Trophoblast cell (in vitro differentiated cells and primary cell): ENCODE measurements around the gene GRAMD2B.

Experiments used
- DNase-seq, 2 donors: peaks; one replicate each; pipeline ENCODE4 v3.0.0-alpha.2; 2016
- H2AFZ ChIP-seq: 2 replicates; pipeline ENCODE4 v1.6.1; 2013; ENCODE audit warnings: low read length, moderate library complexity, mild to moderate bottlenecking; ENCODE audit not compliant: insufficient read depth, poor library complexity
- H2AK5ac ChIP-seq: 2 replicates; pipeline ENCODE4 v1.6.1; 2013; ENCODE audit warnings: mild to moderate bottlenecking, low read length
- H2BK120ac ChIP-seq: 2 replicates; pipeline ENCODE4 v1.6.1; 2013; ENCODE audit warnings: low read length, mild to moderate bottlenecking, moderate library complexity; ENCODE audit not compliant: insufficient read depth, poor library complexity
- H2BK12ac ChIP-seq: 2 replicates; pipeline ENCODE4 v1.6.1; 2013; ENCODE audit warnings: mild to moderate bottlenecking, low read length, moderate library complexity
- H2BK5ac ChIP-seq: 2 replicates; pipeline ENCODE4 v1.6.1; 2013; ENCODE audit warnings: low read length, low read depth, moderate library complexity, mild to moderate bottlenecking; ENCODE audit not compliant: poor library complexity
- H3K14ac ChIP-seq: 2 replicates; pipeline ENCODE4 v1.6.1; 2013; ENCODE audit warnings: mild to moderate bottlenecking, low read length
- H3K18ac ChIP-seq: 2 replicates; pipeline ENCODE4 v1.6.1; 2013; ENCODE audit warnings: mild to moderate bottlenecking, low read length
- H3K23ac ChIP-seq: 2 replicates; pipeline ENCODE4 v1.6.1; 2013; ENCODE audit warnings: low read length
- H3K27ac ChIP-seq: 2 replicates; pipeline ENCODE4 v1.5.1; 2013; ENCODE audit warnings: low read depth, mild to moderate bottlenecking, inconsistent platforms, low read length, moderate library complexity
- H3K27me3 ChIP-seq: 2 replicates; pipeline ENCODE4 v1.6.1; 2013; ENCODE audit warnings: inconsistent platforms, mild to moderate bottlenecking, low read length, moderate library complexity; ENCODE audit not compliant: insufficient read depth
- H3K36me3 ChIP-seq, 2 experiments: 1 replicate in 1 of 2; 2 replicates in 1 of 2; pipeline ENCODE4 v1.6.1; 2013; ENCODE audit warnings: low read length in 2 of 2, mild to moderate bottlenecking in 2 of 2, moderate library complexity in 1 of 2; ENCODE audit not compliant: insufficient read depth in 2 of 2, control insufficient read depth in 1 of 2
- H3K4ac ChIP-seq: 2 replicates; pipeline ENCODE4 v1.6.1; 2013; ENCODE audit warnings: low read depth, mild to moderate bottlenecking, low read length, moderate library complexity
- H3K4me1 ChIP-seq, 2 experiments: 1 replicate in 1 of 2; 2 replicates in 1 of 2; pipeline ENCODE4 v1.6.1; 2013; ENCODE audit warnings: low read length in 2 of 2, mild to moderate bottlenecking in 2 of 2, moderate library complexity in 1 of 2; ENCODE audit not compliant: insufficient read depth in 2 of 2, control insufficient read depth in 1 of 2
- H3K4me2 ChIP-seq: 2 replicates; pipeline ENCODE4 v1.6.1; 2013; ENCODE audit warnings: inconsistent platforms, mild to moderate bottlenecking, low read length, moderate library complexity
- H3K4me3 ChIP-seq: 2 replicates; pipeline ENCODE4 v1.5.1; 2013; ENCODE audit warnings: mild to moderate bottlenecking, low read depth, low read length, inconsistent platforms
- H3K79me1 ChIP-seq: one replicate; pipeline ENCODE4 v1.6.1; 2013; ENCODE audit warnings: low read length
- H3K79me2 ChIP-seq: 2 replicates; pipeline ENCODE4 v1.6.1; 2013; ENCODE audit warnings: low read length, mild to moderate bottlenecking; ENCODE audit not compliant: control insufficient read depth, insufficient read depth, poor library complexity
- H3K9ac ChIP-seq: 2 replicates; pipeline ENCODE4 v1.6.1; 2013; ENCODE audit warnings: mild to moderate bottlenecking, low read length
- H3K9me3 ChIP-seq: 2 replicates; pipeline ENCODE4 v1.6.1; 2013; ENCODE audit warnings: low read depth, mild to moderate bottlenecking, control low read depth, inconsistent platforms, low read length; ENCODE audit not compliant: insufficient read depth
- H4K12ac ChIP-seq: 2 replicates; pipeline ENCODE4 v1.6.1; 2013; ENCODE audit warnings: low read depth, mild to moderate bottlenecking, low read length, moderate library complexity
- H4K8ac ChIP-seq: 2 replicates; pipeline ENCODE4 v1.6.1; 2013; ENCODE audit warnings: low read depth, mild to moderate bottlenecking, low read length, moderate library complexity
- H4K91ac ChIP-seq: one replicate; pipeline ENCODE4 v1.6.1; 2013; ENCODE audit warnings: low read depth, mild to moderate bottlenecking, low read length, moderate library complexity
- WGBS: extraction: QIAGEN DNeasy Blood & Tissue Kit; methylation state at CpG from one replicate; pipeline ENCODE4 v1.1.7; 2013; ENCODE audit warnings: missing lambda C conversion rate; ENCODE audit not compliant: insufficient read length, insufficient coverage; ENCODE audit errors: extremely low coverage; 5-methylcytosine and 5-hydroxymethylcytosine counted together

Gene GRAMD2B

DNA sequence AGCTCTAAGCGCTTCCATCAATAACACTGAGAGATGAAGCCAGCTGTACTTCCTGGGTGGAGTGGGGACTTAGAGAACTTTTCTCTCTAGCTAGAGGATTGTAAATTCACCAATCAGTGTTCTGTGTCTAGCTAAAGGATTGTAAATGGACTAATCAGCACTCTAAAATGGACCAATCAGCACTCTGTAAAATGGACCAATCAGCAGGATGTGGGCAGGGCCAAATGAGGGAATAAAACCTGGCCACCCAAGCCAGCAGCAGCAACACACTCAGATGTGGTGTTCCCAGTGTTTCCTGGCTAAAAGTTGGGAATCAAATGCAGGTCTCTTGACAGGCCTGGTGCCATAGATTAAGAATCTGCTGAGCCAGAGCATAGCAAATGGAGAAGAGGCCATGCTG is 111.3 kb downstream of the GRAMD2B start:
- H3K18ac ChIP-seq = no peak overlapping the region
- H3K4ac ChIP-seq = no peak overlapping the region
- no CpG with 5 or more reads among the region's 1 CpG for WGBS
- no peak overlapping the region for H3K23ac ChIP-seq
- H2AFZ ChIP-seq = no peak overlapping the region
- no peaks in the 10 kb centered on the region for H3K27me3 ChIP-seq
- no peak overlapping the region for H3K27ac ChIP-seq
- no peaks in the 10 kb centered on the region for H3K79me1 ChIP-seq
- H3K4me2 ChIP-seq = no peak overlapping the region
- H2BK5ac ChIP-seq = no peak overlapping the region
- H3K36me3 ChIP-seq = peaks cover 0 to 2% of the 10 kb centered on the region in 2 experiments
- no peak overlapping the region for H4K8ac ChIP-seq
- H3K4me3 ChIP-seq = no peak overlapping the region
- no peak overlapping the region for H2BK120ac ChIP-seq
- no peak overlapping the region for H2AK5ac ChIP-seq
- H3K9ac ChIP-seq = no peak overlapping the region
- H4K12ac ChIP-seq = no peak overlapping the region
- no peak for DNase-seq
- no peak overlapping the region for H3K14ac ChIP-seq
- H3K4me1 ChIP-seq = no peaks in the 10 kb centered on the region
- no peak overlapping the region for H2BK12ac ChIP-seq
- H3K9me3 ChIP-seq = peaks cover 2% of the 10 kb centered on the region
- no peaks in the 10 kb centered on the region for H3K79me2 ChIP-seq
- no peak overlapping the region for H4K91ac ChIP-seq

GRCh38 chr5:126535856-126536545 is 112.8 kb downstream of the GRAMD2B start:
- H3K79me1 ChIP-seq = no peaks in the 10 kb centered on the region
- H4K12ac ChIP-seq = no peak overlapping the region
- no peak overlapping the region for H3K18ac ChIP-seq
- peaks cover 2% of the 10 kb centered on the region for H3K9me3 ChIP-seq
- no peaks in the 10 kb centered on the region for H3K4me1 ChIP-seq
- H3K9ac ChIP-seq = no peak overlapping the region
- no peak overlapping the region for H2AK5ac ChIP-seq
- no peak overlapping the region for H3K4me3 ChIP-seq
- H4K8ac ChIP-seq = no peak overlapping the region
- no peak overlapping the region for H3K4me2 ChIP-seq
- no peak overlapping the region for H3K23ac ChIP-seq
- no peak overlapping the region for H2BK12ac ChIP-seq
- H3K4ac ChIP-seq = no peak overlapping the region
- no peak overlapping the region for H2BK5ac ChIP-seq
- H2BK120ac ChIP-seq = no peak overlapping the region
- H2AFZ ChIP-seq = no peak overlapping the region
- H3K14ac ChIP-seq = no peak overlapping the region
- no CpG with 5 or more reads among the region's 4 CpGs for WGBS
- H3K36me3 ChIP-seq = peaks cover 0 to 2% of the 10 kb centered on the region in 2 experiments
- DNase-seq = no peak
- no peak overlapping the region for H4K91ac ChIP-seq
- no peaks in the 10 kb centered on the region for H3K27me3 ChIP-seq
- no peak overlapping the region for H3K27ac ChIP-seq
- H3K79me2 ChIP-seq = no peaks in the 10 kb centered on the region

- no peaks in the 10 kb centered on the region for H3K4me1 ChIP-seq
- no peak overlapping the region for H2AFZ ChIP-seq
- H3K4me3 ChIP-seq = no peak overlapping the region
- H2BK5ac ChIP-seq = no peak overlapping the region
- no peak overlapping the region for H3K23ac ChIP-seq
- H3K79me2 ChIP-seq = no peaks in the 10 kb centered on the region
- no peak overlapping the region for H3K4ac ChIP-seq
- no peak overlapping the region for H4K8ac ChIP-seq
- H3K79me1 ChIP-seq = no peaks in the 10 kb centered on the region
- H2BK120ac ChIP-seq = no peak overlapping the region
- H3K36me3 ChIP-seq = peaks cover 0 to 2% of the 10 kb centered on the region in 2 experiments
- no peak for DNase-seq
- H3K27ac ChIP-seq = no peak overlapping the region
- no peak overlapping the region for H3K14ac ChIP-seq
- no CpG with 5 or more reads among the region's 3 CpGs for WGBS
- H4K12ac ChIP-seq = no peak overlapping the region
- no peak overlapping the region for H2AK5ac ChIP-seq
- H3K27me3 ChIP-seq = no peaks in the 10 kb centered on the region
- H3K4me2 ChIP-seq = no peak overlapping the region
- no peak overlapping the region for H3K18ac ChIP-seq
- no peak overlapping the region for H4K91ac ChIP-seq
- peaks cover 2% of the 10 kb centered on the region for H3K9me3 ChIP-seq
- no peak overlapping the region for H3K9ac ChIP-seq
- no peak overlapping the region for H2BK12ac ChIP-seq
These were observed 113.7 kb downstream of the GRAMD2B start for GRCh38 chr5:126536874-126537273.

GRCh38 chr5:126538579-126538978 is 115.4 kb downstream of the GRAMD2B start:
- Histone ChIP-seq H3K27me3 (no peaks in the 10 kb centered on the region), H2BK120ac (no peak overlapping the region), H3K4me1 (no peaks in the 10 kb centered on the region)

More at GRCh38 chr5:126538579-126538978, 115.4 kb downstream of the GRAMD2B start:
- Histone ChIP-seq H2AK5ac (no peak overlapping the region), H3K18ac (no peak overlapping the region), H3K79me2 (no peaks in the 10 kb centered on the region), H3K9me3 (peaks cover 2% of the 10 kb centered on the region), H3K14ac (no peak overlapping the region), H2AFZ (no peak overlapping the region), H3K4me3 (no peak overlapping the region), H4K91ac (no peak overlapping the region), H3K36me3 (peaks cover 0 to 3% of the 10 kb centered on the region in 2 experiments), H2BK5ac (no peak overlapping the region), H4K12ac (no peak overlapping the region), H3K4ac (no peak overlapping the region), H3K9ac (no peak overlapping the region), H3K23ac (no peak overlapping the region), H3K27ac (no peak overlapping the region), H2BK12ac (no peak overlapping the region), H3K4me2 (no peak overlapping the region), H3K79me1 (no peaks in the 10 kb centered on the region), H4K8ac (no peak overlapping the region)
- DNase-seq = no peak
- WGBS = no CpG with 5 or more reads among the region's 1 CpG
